HG03342 (cell line): ENCODE results near the gene MRPL40.

ENCODE experiments used
- ATAC-seq: cut with Tn5 transposase; IDR thresholded peaks from one replicate; pipeline ENCODE4 v1.9.1; 2021; ENCODE audit warnings: mild to moderate bottlenecking, moderate library complexity; ENCODE audit not compliant: unreplicated experiment

Gene MRPL40

DNA sequence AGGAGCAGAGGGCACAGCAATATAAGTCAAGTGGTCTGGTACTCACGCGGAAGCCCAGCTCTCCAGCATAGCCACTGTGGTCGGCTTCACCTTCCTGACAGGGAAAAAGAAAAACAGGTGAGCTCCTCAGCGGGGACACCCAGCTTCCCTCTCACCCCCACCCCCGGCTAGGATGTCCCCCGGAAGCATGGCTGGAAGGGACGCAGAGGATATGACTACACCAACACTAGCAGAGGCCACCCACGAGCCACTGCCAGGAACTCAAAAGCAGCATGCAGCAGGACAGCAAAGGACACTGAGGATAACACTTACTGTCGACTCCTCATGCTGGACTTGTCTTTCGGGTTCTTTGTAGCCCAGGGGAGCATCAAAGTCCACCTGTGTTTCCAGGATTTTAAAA lies 24.2 kb downstream of the MRPL40 start:
- ATAC-seq = no peak

DNA sequence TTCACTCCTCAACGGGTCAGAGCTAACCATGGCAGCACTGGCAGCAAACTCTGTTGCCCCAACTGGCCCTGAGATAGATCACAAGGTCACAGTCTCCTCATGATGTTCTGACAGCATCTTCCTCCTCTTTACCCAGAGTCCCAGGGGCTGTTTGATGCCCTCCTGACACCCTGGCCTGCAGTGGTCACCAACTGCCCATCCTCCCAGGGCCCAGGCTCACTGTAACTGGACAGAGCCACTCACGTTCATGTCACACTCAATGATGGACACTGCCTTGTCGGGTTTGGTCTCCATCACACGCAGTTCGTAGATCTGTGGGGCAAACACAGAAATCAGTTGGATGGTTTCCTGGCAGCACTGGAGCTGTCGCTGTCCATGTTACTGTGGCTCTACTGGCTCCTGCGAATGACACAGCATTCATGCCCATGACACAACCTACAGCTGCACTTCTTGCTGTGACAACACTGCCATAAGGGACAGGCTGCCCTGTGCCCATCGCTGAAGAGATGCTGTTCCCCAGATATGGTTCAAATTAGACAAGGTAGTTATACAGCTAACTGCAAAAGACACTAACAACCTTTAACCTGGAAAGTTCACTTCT lies 25.6 kb downstream of the MRPL40 start:
- no peak for ATAC-seq

GRCh38 chr22:19460036-19460435 lies 27.7 kb downstream of the MRPL40 start:
- ATAC-seq = no peak

GRCh38 chr22:19461506-19461905 lies 29.2 kb downstream of the MRPL40 start:
- ATAC-seq = no peak

DNA sequence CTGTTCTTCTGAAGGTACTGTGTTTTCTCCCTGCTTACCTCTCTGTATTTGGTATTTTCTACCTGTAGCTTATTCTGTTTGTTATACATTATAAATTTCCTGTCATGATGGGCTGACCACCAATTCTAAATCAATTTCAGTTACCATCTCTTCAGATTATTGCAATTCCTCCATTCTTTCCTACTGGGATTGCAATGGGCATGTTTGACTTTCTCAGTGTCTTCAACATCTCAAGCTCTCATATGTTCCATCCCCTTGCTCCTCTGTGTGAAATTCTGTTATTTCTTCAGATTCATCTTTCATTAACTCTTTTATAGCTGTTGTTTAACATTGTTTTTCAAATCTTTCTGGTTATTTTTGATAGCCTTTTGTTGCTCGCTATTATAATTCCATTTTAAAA lies 30.7 kb downstream of the MRPL40 start:
- no peak for ATAC-seq

- ATAC-seq = no peak
Measured at GRCh38 chr22:19463491-19464469, 31.4 kb downstream of the MRPL40 start.

DNA sequence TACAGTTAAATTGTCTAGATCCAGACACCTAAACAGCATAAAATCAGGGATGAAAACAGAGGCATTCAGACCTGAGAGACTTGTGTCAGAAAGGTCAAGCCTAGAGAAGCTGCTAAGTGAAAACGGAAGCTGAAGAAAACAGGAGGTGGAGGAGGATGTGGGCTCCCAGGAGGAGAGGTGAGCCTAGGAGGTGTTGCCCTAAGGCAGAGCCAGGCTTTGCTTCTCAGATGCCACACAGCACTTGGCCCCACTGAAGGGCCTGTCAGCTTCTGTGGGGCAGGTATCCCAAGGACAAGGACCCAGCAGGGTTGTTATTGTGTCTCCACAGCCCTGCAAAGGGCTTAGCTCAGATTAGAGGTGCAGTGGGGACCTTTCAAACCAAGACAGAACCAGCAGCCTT lies 32.2 kb downstream of the MRPL40 start:
- ATAC-seq = no peak

DNA sequence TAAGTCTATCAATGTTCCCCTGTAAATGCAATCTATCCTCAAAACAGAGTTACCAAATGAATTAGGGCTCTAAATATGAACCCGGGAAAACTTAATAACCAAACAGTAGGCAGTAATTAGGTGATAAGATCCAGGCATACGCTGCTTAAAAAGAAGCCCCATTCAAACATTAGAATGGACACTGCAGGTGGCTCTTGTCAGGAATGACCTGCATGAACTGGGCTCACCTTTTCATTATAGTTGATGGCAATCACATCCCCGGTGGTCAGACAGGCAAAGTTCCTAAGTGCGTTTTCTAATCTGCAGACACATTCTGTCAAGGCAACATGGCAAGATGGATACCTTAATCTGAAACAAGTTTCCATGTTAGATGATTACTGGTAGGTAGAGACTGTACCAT lies 32.6 kb downstream of the MRPL40 start:
- ATAC-seq = no peak

- ATAC-seq = no peak
Measured at GRCh38 chr22:19466126-19466716, 33.9 kb downstream of the MRPL40 start.

- ATAC-seq = no peak
Measured at GRCh38 chr22:19466848-19467752, 34.8 kb downstream of the MRPL40 start.

- ATAC-seq = no peak
Measured at GRCh38 chr22:19467912-19468311, 35.6 kb downstream of the MRPL40 start.

- ATAC-seq = no peak
Measured at GRCh38 chr22:19469421-19469820, 37.1 kb downstream of the MRPL40 start.

DNA sequence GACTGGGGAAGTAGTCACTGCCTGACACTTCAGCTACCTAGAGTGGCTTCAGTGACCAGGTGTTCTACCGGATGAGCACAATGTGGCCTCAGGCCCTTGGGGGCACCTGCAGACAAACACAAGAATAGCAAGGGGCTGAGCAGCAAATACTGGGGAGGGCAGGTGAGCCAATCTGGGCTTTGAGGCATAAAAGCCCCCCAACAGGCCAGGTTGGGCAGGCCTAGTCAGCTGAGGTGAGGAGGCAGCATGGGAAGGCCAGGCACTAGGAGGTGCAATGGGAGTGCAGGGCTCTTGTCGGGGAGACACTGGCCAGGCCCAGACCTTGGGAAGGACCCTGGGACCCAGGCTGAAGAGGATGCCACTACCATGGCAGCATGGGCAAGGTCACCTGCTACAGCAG lies 37.7 kb downstream of the MRPL40 start:
- ATAC-seq = no peak

DNA sequence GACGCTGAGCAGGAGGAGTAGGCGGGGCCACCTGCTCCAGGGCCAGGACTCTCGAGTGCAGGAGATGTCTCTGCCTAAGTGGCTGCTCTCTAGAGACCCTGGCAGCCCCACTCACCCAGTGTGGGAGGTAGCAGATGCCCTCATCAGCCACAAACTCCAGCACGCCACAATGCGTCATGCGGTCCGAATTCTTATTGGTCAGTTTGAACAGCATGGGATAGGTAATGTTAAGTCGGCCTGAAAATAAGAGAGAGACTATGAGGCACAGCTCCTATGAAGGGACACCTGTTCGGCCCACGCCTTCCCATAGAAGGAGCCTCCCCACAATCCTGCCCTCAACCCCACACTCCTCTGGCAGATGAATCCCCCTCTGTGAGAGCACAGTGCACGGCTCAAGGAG lies 39.2 kb downstream of the MRPL40 start:
- ATAC-seq = no peak

DNA sequence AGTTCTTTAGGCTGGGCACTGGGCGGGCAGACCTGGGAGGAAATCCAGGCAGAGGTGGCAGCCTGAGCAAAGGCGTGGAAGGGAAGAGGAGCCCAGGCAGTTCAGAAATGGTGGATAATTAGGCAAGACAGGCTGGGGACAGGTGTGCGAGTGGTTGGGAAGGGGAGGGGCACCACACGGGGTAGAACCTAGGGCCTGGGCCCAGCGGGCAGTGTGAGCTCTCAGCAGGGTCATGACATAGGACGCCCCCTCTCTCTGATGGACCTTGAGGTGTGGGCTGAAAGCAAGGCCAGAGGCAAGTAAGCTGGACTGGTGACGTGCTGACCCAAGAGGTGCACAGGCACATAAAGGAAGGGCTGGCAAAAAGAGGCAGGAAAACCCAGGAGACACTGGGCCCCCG lies 39.9 kb downstream of the MRPL40 start:
- no peak for ATAC-seq

DNA sequence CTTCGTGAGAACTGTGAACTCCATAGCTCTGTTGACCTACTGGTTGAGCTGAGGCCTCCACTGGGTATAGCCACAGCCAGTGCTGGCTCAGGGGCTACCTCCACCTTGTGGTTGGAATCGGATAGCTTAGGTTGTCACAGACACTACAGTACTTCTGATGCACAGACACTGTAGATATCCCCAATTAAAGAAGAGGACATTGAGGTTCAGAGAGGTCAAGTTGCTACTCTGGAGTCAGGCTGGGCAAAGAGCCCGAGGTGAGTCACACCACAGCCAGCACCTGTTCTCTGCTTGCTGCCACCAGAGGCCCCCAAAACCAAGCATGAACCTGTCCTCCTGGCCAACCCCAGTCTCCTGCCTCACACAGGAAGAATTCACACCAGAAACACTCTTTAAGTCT lies 41.2 kb downstream of the MRPL40 start:
- ATAC-seq = no peak

DNA sequence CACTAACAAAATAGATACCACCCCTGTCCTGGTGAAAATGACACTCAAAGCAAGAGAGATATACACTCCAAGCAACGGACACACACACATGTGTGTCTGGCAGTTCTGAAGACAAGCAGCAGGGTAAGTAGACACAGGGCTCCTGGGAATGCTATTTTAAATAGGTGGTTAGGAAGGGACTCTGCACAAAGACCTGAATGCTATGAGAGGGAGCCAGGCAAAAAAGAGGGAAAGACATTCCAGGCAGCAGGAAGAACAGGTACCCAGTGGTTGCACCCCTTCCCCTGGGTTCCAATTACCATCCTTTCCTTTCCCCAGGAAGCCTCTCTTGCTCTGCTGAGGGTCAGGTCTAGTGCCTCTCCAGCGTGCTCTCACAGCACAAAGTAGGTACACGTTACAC lies 43.7 kb downstream of the MRPL40 start:
- no peak for ATAC-seq

- ATAC-seq = no peak
Measured at GRCh38 chr22:19477321-19478044, 45.1 kb downstream of the MRPL40 start.

DNA sequence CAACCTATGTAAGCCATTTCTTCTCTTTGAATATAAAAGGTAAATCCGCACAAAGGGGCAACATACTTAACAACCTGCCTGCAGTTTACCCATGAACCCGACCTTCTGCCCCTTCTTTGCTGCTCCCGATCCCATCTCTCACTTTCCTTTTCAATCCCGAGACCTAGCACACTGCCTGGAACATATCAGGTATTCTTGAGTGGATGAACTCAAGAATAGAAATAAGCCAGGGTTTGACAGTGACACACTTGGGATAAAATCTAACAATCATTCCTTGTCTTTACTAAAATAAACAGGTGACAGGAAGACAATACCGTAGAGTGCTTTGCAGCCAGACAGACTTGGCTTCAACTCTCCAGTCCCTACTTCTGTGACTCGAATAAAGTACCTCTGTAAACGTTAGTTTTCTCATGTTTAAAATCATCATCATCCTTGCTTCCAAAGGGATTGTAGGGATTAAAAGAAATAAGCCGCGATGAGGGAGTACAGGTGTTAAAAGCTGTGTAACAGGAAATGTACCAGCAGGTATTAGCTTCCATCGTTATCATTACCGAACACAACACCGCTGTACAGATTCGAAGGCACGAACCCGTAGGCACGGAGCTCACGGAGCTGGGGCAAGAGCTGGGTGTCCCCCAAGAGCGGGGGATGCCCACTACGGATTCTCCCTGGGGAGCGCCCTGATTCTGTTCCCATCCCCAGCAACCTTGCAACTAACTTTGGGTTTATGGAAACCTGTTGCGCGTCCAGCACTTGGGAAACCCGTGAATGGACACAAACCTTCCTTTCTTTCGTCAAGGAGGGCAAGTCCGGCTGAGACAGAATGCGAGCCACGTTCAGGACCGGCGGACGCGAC lies 45.9 kb downstream of the MRPL40 start:
- ATAC-seq = no peak
